Gastroesophageal sphincter (tissue), 4 donors: ENCODE results near the gene ST3GAL5. TPM values are rescaled to one million over a fixed set of nuclear protein-coding genes. Genes with fewer than 3 reads are reported as not detected.
"Not testable (repeated sequence)": the region's sequence is repeated elsewhere in the genome, so short reads cannot be mapped to it uniquely, and the experiment has no call there.

Experiments used
- ATAC-seq: fragments of 150-250 bp; one replicate; pipeline ENCODE4 v1.9.1; 2016; ENCODE audit warnings: mild to moderate bottlenecking, moderate library complexity
- H3K27ac ChIP-seq, 4 donors: fragments of 200-600 bp; sonication (generic) in 3 of 4; 1 replicate in 3 of 4; 2 replicates in 1 of 4; pipeline ENCODE4 v1.5.1; 2016 to 2019
- H3K27me3 ChIP-seq: fragments of 200-600 bp; sonication (generic); one replicate; pipeline ENCODE4 v1.5.1; 2019
- H3K36me3 ChIP-seq, 2 donors: fragments of 200-600 bp; sonication (generic); one replicate each; pipeline ENCODE4 v1.5.1; 2019; ENCODE audit warnings: control low read depth in 1 of 2
- H3K4me1 ChIP-seq, 3 donors: fragments of 200-600 bp; sonication (generic); 1 replicate in 2 of 3; 2 replicates in 1 of 3; pipeline ENCODE4 v1.5.1; 2016 to 2019; ENCODE audit warnings: control low read depth in 2 of 3
- H3K4me3 ChIP-seq, 2 donors: fragments of 200-600 bp; sonication (generic); one replicate each; pipeline ENCODE4 v1.5.1; 2019; ENCODE audit warnings: mild to moderate bottlenecking in 1 of 2, moderate library complexity in 1 of 2
- H3K9me3 ChIP-seq, 3 donors: fragments of 200-600 bp; sonication (generic); one replicate each; pipeline ENCODE4 v1.5.1; 2017 to 2019; ENCODE audit warnings: control low read depth in 2 of 3
- EP300 ChIP-seq: sonication (generic); formaldehyde crosslinking; IDR thresholded peaks from one replicate; pipeline ENCODE4 v1.6.1; 2017; ENCODE audit warnings: antibody characterized with exemption, mild to moderate bottlenecking
- POLR2A ChIP-seq, 2 donors: fragments of 450-650 bp; IDR thresholded peaks; one replicate each; pipeline ENCODE4 v1.6.1; 2017; ENCODE audit warnings: antibody characterized with exemption in 2 of 2, mild to moderate bottlenecking in 2 of 2, moderate library complexity in 1 of 2
- POLR2AphosphoS5 ChIP-seq: sonication (generic); formaldehyde crosslinking; IDR thresholded peaks from one replicate; pipeline ENCODE4 v1.6.1; 2017; ENCODE audit warnings: antibody characterized with exemption
- WGBS, 2 donors: methylation state at CpG; one replicate each; pipeline ENCODE4 v1.1.5; 2018; ENCODE audit warnings: low coverage in 1 of 2; 5-methylcytosine and 5-hydroxymethylcytosine counted together
- total RNA-seq, 4 donors: library from RNA; depleted of rRNA; stranded (reverse); fragments of >200 nt; gene quantifications; one replicate each; pipeline ENCODE4 v1.1.0, GENCODE V29; 2016
- TF ChIP-seq, protein P1 (sequence below), 4 experiments: fragments of 200-600 bp in 2 of 4; fragments of 450-650 bp in 2 of 4; sonication (generic) in 1 of 4; IDR thresholded peaks; one replicate each; pipeline ENCODE4 v1.5.1; 2017 to 2019; ENCODE audit warnings: antibody characterized with exemption in 4 of 4, mild to moderate bottlenecking in 2 of 4, moderate library complexity in 2 of 4

ST3GAL5 gene
- total RNA-seq, 4 donors from 2014 or later: 15.2 to 55.9 (median 22.7) TPM

DNA sequence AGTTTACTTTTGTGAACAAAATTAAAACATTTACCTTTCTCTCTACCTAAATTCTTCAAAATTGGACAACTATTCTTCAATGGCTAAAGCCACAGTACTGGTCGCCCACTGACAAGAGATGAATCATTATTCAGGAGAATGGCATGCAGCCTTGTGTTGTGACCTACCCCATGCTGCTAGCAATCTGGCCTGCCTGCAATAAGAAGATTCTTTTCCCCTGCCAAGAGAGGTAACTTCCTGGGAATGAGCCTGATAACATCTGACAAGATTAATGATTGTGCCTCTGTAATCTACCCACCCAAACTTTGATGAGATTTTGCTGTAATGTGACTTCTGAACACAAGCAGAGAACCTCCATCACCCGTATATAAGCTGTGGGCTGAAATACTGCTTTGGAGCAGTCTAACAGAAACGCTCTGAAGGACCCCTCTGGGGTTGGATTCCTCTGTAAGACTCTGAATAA is 47.0 kb upstream of the ST3GAL5 start:
- Histone ChIP-seq H3K27ac (no peak overlapping the region), H3K9me3 (no peaks in the 10 kb centered on the region), H3K4me1 (peaks cover 0 to 9% (median 3%) of the 10 kb centered on the region in 3 donors), H3K27me3 (no peaks in the 10 kb centered on the region), H3K4me3 (no peak overlapping the region), H3K36me3 (no peaks in the 10 kb centered on the region)
- 65 to 100% methylated on average over 1 to 3 of the region's 3 CpGs for whole genome bisulfite sequencing, 2 donors
- TF ChIP-seq, protein P1, sequence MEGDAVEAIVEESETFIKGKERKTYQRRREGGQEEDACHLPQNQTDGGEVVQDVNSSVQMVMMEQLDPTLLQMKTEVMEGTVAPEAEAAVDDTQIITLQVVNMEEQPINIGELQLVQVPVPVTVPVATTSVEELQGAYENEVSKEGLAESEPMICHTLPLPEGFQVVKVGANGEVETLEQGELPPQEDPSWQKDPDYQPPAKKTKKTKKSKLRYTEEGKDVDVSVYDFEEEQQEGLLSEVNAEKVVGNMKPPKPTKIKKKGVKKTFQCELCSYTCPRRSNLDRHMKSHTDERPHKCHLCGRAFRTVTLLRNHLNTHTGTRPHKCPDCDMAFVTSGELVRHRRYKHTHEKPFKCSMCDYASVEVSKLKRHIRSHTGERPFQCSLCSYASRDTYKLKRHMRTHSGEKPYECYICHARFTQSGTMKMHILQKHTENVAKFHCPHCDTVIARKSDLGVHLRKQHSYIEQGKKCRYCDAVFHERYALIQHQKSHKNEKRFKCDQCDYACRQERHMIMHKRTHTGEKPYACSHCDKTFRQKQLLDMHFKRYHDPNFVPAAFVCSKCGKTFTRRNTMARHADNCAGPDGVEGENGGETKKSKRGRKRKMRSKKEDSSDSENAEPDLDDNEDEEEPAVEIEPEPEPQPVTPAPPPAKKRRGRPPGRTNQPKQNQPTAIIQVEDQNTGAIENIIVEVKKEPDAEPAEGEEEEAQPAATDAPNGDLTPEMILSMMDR (IDR thresholded peaks at IDR 0.05): no peak
- no peak for TF ChIP-seq POLR2A (IDR thresholded peaks at IDR 0.05)
- TF ChIP-seq EP300: no peak
- TF ChIP-seq POLR2AphosphoS5: no peak
- no peak for ATAC-seq

DNA sequence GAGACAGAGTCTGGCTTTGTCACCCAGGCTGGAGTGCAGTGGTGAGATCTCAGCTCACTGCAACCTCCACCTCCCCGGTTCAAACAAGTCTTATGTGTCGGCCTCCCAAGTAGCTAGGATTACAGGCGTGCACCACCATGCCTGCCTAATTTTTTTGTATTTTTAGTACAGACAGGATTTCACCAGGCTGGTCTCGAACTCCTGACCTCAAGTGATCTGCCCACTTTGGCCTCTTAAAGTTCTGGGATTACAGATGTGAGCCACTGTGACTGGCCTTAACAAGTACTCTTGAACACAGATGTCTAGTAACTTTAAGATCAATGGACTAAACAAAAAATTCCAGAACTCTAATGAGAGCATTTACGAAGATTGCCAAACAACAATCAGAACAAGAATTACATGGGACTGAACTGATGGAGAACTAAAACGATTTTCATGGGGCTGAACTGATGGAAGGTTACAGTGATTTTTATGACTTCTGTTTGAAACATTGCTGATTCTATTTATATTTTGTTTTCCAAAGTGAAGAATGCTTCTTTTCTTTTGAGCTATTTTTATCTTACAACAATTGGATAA is 46.5 kb upstream of the ST3GAL5 start:
- Histone ChIP-seq H3K4me3 (no peak overlapping the region), H3K36me3 (no peaks in the 10 kb centered on the region), H3K27me3 (no peaks in the 10 kb centered on the region), H3K4me1 (peaks cover 0 to 11% (median 3%) of the 10 kb centered on the region in 3 donors), H3K27ac (no peak overlapping the region), H3K9me3 (no peaks in the 10 kb centered on the region)
- no peak for ATAC-seq
- TF ChIP-seq, protein P1 (IDR thresholded peaks at IDR 0.05): no peak
- TF ChIP-seq POLR2AphosphoS5 (no peak), EP300 (no peak)
- 73% methylated on average over 5 to 6 of the region's 6 CpGs for WGBS, 2 donors

DNA sequence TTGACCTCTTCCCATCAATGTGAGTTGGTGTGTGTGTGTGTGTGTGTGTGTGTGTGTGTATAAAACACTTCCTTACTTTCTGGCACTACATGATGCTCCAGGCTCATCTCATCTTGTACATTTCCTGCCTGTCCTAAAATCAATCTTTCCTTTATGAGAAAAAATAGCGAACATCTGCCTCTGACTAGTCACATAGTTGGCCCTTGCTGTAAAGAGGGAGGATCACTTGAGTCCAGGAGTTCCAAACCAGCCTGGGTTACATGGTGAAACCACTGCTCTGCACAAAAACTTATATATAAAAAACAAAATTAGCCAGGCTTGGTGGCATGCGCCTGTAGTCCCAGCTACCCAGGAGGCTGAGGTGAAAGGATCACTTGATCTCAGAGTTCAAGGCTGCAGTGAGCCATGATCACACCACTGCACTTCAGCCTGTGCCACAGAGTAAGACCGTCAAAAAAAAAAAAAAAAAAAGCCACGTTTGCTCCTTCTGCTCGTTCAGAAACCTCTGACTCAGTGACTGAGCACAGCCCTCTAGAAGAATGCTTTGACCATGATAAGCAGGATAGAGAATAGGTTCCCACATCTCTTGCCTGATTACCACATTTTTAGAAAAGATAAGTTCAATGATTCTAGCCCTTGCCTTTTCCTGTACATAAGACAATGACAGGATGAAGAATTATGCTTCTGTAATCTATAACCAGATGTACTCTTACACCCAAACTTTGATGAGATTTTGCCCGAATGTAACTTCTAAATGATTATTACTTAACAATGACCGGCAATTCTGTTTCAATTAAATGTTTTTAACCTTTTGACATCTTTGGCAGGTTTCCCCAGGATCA is 45.2 kb upstream of the ST3GAL5 start:
- H3K4me3 ChIP-seq: no peak overlapping the region
- 40 to 43% methylated on average over 4 to 7 of the region's 7 CpGs for WGBS, 2 donors
- peak; percentile 20 for ATAC-seq
- peaks cover 0 to 16% (median 3%) of the 10 kb centered on the region in 3 donors for H3K4me1 ChIP-seq
- no peaks in the 10 kb centered on the region for H3K9me3 ChIP-seq
- no peaks in the 10 kb centered on the region for H3K27me3 ChIP-seq
- TF ChIP-seq EP300: no peak
- TF ChIP-seq POLR2A (IDR thresholded peaks at IDR 0.05): no peak
- TF ChIP-seq, protein P1 (IDR thresholded peaks at IDR 0.05): no peak
- TF ChIP-seq POLR2AphosphoS5: no peak
- no peaks in the 10 kb centered on the region for H3K36me3 ChIP-seq
- H3K27ac ChIP-seq: peak overlapping the region in 1 of 4 donors; percentile 5

DNA sequence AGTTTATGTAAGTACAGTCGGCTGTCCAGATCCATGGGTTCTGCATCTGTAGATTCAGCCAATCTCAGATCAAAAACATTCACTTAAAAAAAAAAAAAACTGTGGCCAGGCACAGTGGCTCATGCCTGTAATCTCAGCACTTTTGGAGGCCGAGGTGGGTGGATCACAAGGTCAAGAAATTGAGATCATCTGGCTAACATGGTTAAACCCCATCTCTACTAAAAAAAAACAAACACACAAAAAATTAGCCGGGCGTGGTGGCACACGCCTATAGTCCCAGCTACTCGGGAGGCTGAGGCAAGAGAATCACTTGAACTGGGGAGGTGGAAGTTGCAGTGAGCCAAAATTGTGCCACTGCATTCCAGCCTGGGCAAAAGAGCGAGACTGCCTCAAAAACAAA is 42.4 kb upstream of the ST3GAL5 start:
- not testable (repeated sequence) for H3K36me3 ChIP-seq, H3K27ac ChIP-seq, H3K9me3 ChIP-seq, H3K4me3 ChIP-seq, H3K27me3 ChIP-seq, ATAC-seq
- WGBS, 2 donors: 78 to 92% methylated on average over 2 to 6 of the region's 7 CpGs
- peaks cover 0 to 14% (median 3%) of the 10 kb centered on the region in 3 donors for H3K4me1 ChIP-seq

DNA sequence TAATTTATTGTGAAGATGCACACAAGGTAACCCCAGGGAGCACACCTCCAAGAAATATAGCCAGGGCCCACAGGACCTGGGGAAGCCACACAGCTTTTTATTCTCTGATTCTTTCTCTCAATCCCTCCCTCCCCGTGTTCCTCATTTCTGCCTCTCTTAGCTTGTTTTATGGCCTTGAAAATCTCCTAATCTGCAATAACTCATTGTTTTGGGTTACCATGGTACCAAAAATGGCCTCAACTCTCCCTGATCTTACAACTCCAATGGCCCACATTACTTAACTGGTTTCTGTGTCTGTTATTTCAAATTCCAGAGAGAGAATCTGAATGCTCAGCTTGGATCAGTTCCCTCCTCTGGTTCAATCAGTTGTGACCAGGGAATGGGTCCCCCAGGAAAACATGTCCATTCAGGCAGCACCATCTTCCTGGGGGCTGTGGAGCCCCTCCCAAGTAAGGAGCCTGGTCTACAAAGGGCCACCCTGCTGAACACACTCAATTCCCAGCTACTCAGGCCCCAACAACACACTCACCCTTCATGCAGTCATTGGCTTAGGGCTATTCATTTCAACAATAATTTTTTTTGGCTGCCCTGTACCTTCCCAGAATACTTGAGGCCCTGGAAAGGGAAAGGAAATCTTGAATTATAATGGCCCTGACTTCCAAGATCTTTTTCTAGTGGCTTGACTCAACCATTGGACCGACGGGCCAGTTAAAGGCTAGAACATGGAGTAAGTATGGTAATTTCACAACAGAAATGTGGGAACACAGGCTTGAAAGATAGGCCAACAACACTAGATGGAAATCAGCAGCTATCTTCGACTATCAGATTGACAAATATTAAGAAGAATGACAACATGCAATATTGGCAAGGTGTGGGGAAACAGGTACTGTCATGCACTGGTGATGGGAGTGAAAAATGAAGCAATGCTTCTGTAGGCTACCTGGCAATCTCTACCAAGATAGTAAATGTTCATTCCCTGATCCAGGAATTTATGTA is 41.6 kb upstream of the ST3GAL5 start:
- Histone ChIP-seq H3K36me3 (no peaks in the 10 kb centered on the region), H3K27ac (peak overlapping the region in 3 of 4 donors; percentile 41 to 55 (median 51)), H3K9me3 (no peaks in the 10 kb centered on the region), H3K27me3 (no peaks in the 10 kb centered on the region), H3K4me1 (peaks cover 0 to 14% (median 2%) of the 10 kb centered on the region in 3 donors), H3K4me3 (no peak overlapping the region)
- ATAC-seq: peak; percentile 77
- TF ChIP-seq, protein P1 (IDR thresholded peaks at IDR 0.05): no peak
- WGBS, 2 donors: 72 to 83% methylated on average over 3 to 4 of the region's 4 CpGs
